Activated effector memory CD4-positive, alpha-beta T cell treated with anti-CD3 and anti-CD28 coated beads, Interleukin-2, amount 50 U/mL, for 16 hours (primary cell): ENCODE measurements around the gene PEX16.
A peak's percentile ranks its signal among the peaks of the same experiment; 100 is the strongest.
"Not testable (repeated sequence)": the region's sequence is repeated elsewhere in the genome, so short reads cannot be mapped to it uniquely, and the experiment has no call there.

Source experiments
- DNase-seq: peaks from one replicate; pipeline ENCODE4 v3.0.0-alpha.2; 2020

Gene PEX16

GRCh38 chr11:45918331-45918941 lies 759 bp upstream of the PEX16 start:
- DNase-seq: peak; percentile 90

GRCh38 chr11:45917286-45917622 lies 423 bp downstream of the PEX16 start:
- no peak for DNase-seq

GRCh38 chr11:45915446-45915845 lies 2.2 kb downstream of the PEX16 start:
- no peak for DNase-seq

GRCh38 chr11:45913942-45914635 lies 3.6 kb downstream of the PEX16 start:
- no peak for DNase-seq

GRCh38 chr11:45913514-45913913 lies 4.2 kb downstream of the PEX16 start:
- DNase-seq: no peak

- DNase-seq: no peak
Observed at GRCh38 chr11:45910623-45911022, 7.1 kb downstream of the PEX16 start.

GRCh38 chr11:45909594-45910475 lies 7.8 kb downstream of the PEX16 start:
- no peak for DNase-seq

- no peak for DNase-seq
Observed at GRCh38 chr11:45907911-45908370, 9.7 kb downstream of the PEX16 start.

GRCh38 chr11:45906965-45907611 lies 10.6 kb downstream of the PEX16 start, which contains the start of gene FREY1:
FREY1 (minus strand) TSS chr11:45907271; CDS start chr11:45907245, 26 bp downstream.
- DNase-seq: no peak

- DNase-seq: no peak
Observed at GRCh38 chr11:45906096-45906682, 11.5 kb downstream of the PEX16 start.

GRCh38 chr11:45905576-45905975 lies 12.1 kb downstream of the PEX16 start:
- not testable (repeated sequence) for DNase-seq

GRCh38 chr11:45905095-45905494 lies 12.6 kb downstream of the PEX16 start:
- no peak for DNase-seq

- DNase-seq: no peak
Observed at GRCh38 chr11:45904309-45904915, 13.3 kb downstream of the PEX16 start.

GRCh38 chr11:45902452-45903380 lies 15.0 kb downstream of the PEX16 start:
- no peak for DNase-seq

- no peak for DNase-seq
Observed at GRCh38 chr11:45901626-45902025, 16.1 kb downstream of the PEX16 start.

- no peak for DNase-seq
Observed at GRCh38 chr11:45900916-45901617, 16.6 kb downstream of the PEX16 start.

- DNase-seq: not testable (repeated sequence)
Observed at GRCh38 chr11:45900175-45900800, 17.4 kb downstream of the PEX16 start.

GRCh38 chr11:45899448-45900174 lies 18.1 kb downstream of the PEX16 start:
- DNase-seq: peak; percentile 85

- DNase-seq: no peak
Observed at GRCh38 chr11:45899086-45899447, 18.6 kb downstream of the PEX16 start.
